K562 (cell line): ENCODE measurements around the gene RCL1. TPM values are rescaled to one million over a fixed set of nuclear protein-coding genes. Genes with fewer than 3 reads are reported as not detected.
A peak's percentile ranks its signal among the peaks of the same experiment; 100 is the strongest.

Source experiments
- AFF1 ChIP-seq, 2 experiments: fragments of 450-650 bp; IDR thresholded peaks; 2 replicates each; pipeline ENCODE4 v1.6.1; 2018; ENCODE audit warnings: mild to moderate bottlenecking in 2 of 2, low read depth in 1 of 2; ENCODE audit not compliant: partially characterized antibody in 2 of 2
- CHD1 ChIP-seq: fragments of 200-600 bp; sonication (generic); IDR thresholded peaks from one replicate; pipeline ENCODE4 v1.6.1; 2012; ENCODE audit warnings: mild to moderate bottlenecking, moderate library complexity, low read length, inconsistent platforms
- E2F5 ChIP-seq: sonication (generic); formaldehyde crosslinking; IDR thresholded peaks from 2 replicates; pipeline ENCODE4 v1.8.0; 2022; ENCODE audit warnings: mild to moderate bottlenecking, missing genetic modification reagents
- ELF1 ChIP-seq: fragments of 200-800 bp; sonication (Bioruptor generic); IDR thresholded peaks from 2 replicates; pipeline ENCODE4 v1.6.1; 2016; ENCODE audit warnings: missing genetic modification characterization, missing compliant biosample characterization
- FOXA3 ChIP-seq, 2 experiments: fragments of 450-650 bp in 1 of 2; sonication (generic) in 1 of 2; formaldehyde crosslinking; IDR thresholded peaks in 1 of 2; conservative IDR thresholded peaks in 1 of 2; 2 replicates each; pipeline versions ENCODE4 v1.4.0 to v1.8.0; 2020 to 2022; ENCODE audit warnings: mild to moderate bottlenecking in 2 of 2, missing genetic modification reagents in 1 of 2
- KAT7 ChIP-seq: sonication (generic); formaldehyde crosslinking; IDR thresholded peaks from 2 replicates; pipeline ENCODE4 v1.8.0; 2022; ENCODE audit warnings: missing genetic modification reagents, mild to moderate bottlenecking, borderline replicate concordance
- KDM2B ChIP-seq: fragments of 250-450 bp; sonication (Bioruptor Pico); IDR thresholded peaks from 2 replicates; pipeline ENCODE4 v1.8.0; 2021; ENCODE audit warnings: mild to moderate bottlenecking, moderate library complexity
- MCM2 ChIP-seq: fragments of 450-650 bp; IDR thresholded peaks from 2 replicates; pipeline ENCODE4 v1.6.1; 2017; ENCODE audit warnings: low read depth, mild to moderate bottlenecking
- RCOR1 ChIP-seq, 2 experiments: IDR thresholded peaks; 2 replicates each; pipeline ENCODE4 v1.6.1; 2012; ENCODE audit warnings: low read depth in 2 of 2, low read length in 2 of 2, borderline replicate concordance in 1 of 2, improper control_type of control experiment in 1 of 2
- SAFB ChIP-seq: fragments of 200-400 bp; formaldehyde crosslinking; IDR thresholded peaks from 2 replicates; pipeline ENCODE4 v1.6.1; 2017; ENCODE audit warnings: low read depth, low read length, borderline replicate concordance
- SIRT6 ChIP-seq: IDR thresholded peaks from one replicate; pipeline ENCODE4 v1.6.1; 2012; ENCODE audit warnings: low read depth, mild to moderate bottlenecking, control low read depth, inconsistent platforms, low read length, moderate library complexity
- SMARCA4 ChIP-seq: fragments of 450-650 bp; IDR thresholded peaks from 2 replicates; pipeline ENCODE4 v1.6.1; 2016
- SMARCB1 ChIP-seq: IDR thresholded peaks from 2 replicates; pipeline ENCODE4 v1.6.1; 2011; ENCODE audit warnings: improper control_type of control experiment, low read depth; ENCODE audit not compliant: insufficient read length
- SRSF1 ChIP-seq: fragments of 200-400 bp; formaldehyde crosslinking; IDR thresholded peaks from 2 replicates; pipeline ENCODE4 v1.6.1; 2017; ENCODE audit warnings: mild to moderate bottlenecking, low read depth, low read length, moderate library complexity
- SRSF9 ChIP-seq: fragments of 200-400 bp; formaldehyde crosslinking; IDR thresholded peaks from 2 replicates; pipeline ENCODE4 v1.6.1; 2017; ENCODE audit warnings: low read depth, low read length, borderline replicate concordance
- TAL1 ChIP-seq: fragments of 450-650 bp; IDR thresholded peaks from 2 replicates; pipeline ENCODE4 v1.6.1; 2016; ENCODE audit warnings: mild to moderate bottlenecking
- TCF3 ChIP-seq: sonication (generic); formaldehyde crosslinking; IDR thresholded peaks from 2 replicates; pipeline ENCODE4 v1.4.0; 2020; ENCODE audit warnings: mild to moderate bottlenecking, missing genetic modification reagents
- THRA ChIP-seq: fragments of 450-650 bp; IDR thresholded peaks from 2 replicates; pipeline ENCODE4 v1.6.1; 2017; ENCODE audit warnings: mild to moderate bottlenecking, moderate library complexity
- U2AF2 ChIP-seq: fragments of 200-400 bp; formaldehyde crosslinking; optimal IDR thresholded peaks from 2 replicates; pipeline ENCODE3; 2017; ENCODE audit warnings: low read depth, mild to moderate bottlenecking, low read length
- YBX1 ChIP-seq: fragments of 450-650 bp; IDR thresholded peaks from 2 replicates; pipeline ENCODE4 v1.7.1; 2016; ENCODE audit warnings: mild to moderate bottlenecking
- ZSCAN29 ChIP-seq: fragments of 450-650 bp; IDR thresholded peaks from 2 replicates; pipeline ENCODE4 v1.6.1; 2017
- polyA plus RNA-seq, 8 experiments: library from polyadenylated mRNA; depleted of rRNA in 4 of 8; stranded (reverse) in 5 of 8; unstranded in 3 of 8; fragments of >200 nt; fragmentation: Nextera tagmentation in 2 of 8; fragmentation: Illumina TruSeq in 1 of 8; extraction: Ambion mirVana in 2 of 8; extraction: Trizol in 1 of 8; gene quantifications; 2 replicates each; pipeline versions ENCODE4 v1.2.1 to v1.2.3, GENCODE V29; 2011 to 2014; ENCODE audit warnings: inconsistent platforms in 1 of 8, missing spikeins in 1 of 8
- total RNA-seq, 7 experiments: library from RNA; depleted of rRNA in 6 of 7; stranded (reverse); fragments of >200 nt in 6 of 7; fragmentation: Illumina TruSeq in 2 of 7; extraction: Trizol in 2 of 7; gene quantifications; 2 replicates each; pipeline versions ENCODE4 v1.2.1 to v1.2.3, GENCODE V29; 2011 to 2021; ENCODE audit warnings: low replicate concordance in 1 of 7

RCL1 gene
- total and polyA plus RNA-seq, 9 of the 15 experiments (the other 6 are each of a cell fraction or from before 2014, with no cell fraction given): 24.0 to 67.7 (median 38.6) TPM

DNA sequence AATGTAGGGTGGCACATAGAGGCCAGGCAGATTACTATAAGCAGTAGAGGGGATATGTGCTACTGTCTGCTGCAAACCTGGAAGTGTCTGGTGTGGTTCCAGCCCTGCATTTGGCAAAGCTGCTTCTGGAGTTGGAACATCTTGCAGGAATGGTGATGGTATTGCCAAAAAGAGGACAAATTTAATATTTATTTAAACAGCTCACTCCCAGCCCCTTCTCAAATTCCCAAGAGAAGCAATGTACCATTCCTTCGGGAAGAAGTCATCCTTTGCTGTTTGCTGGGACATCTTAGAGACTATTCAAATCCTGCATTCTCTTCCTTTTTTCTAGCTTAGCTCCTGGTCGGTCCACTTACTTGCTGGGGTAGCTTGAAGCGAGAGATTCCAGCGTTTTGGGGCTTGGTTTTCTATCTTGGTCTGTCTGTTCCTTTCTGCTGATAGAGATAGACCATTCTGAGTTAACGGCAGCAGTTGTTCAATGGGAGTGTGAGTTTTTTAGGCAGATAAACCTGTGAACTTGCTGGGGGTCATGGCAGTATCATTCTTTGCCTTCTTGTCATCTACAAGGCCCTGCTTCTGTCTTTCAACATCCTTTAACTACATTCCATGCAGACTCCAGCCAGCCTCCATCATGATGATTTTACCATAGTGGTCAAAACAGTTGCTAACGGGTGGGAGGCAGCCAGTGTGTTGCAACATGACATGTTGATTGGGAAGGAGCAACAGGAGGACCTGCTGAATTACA lies 69.9 kb downstream of the RCL1 start (continued):
- peak; percentile 55 to 72 for TF ChIP-seq AFF1 (IDR thresholded peaks at IDR 0.05; ENCODE audit: low read depth in 1 of 2, partially characterized antibody in 2 of 2)
- no peak for TF ChIP-seq ELF1 (tag)
- TF ChIP-seq TAL1: peak; percentile 99
- no peak for TF ChIP-seq E2F5 (CRISPR knock-in tag)
- no peak for TF ChIP-seq YBX1
- no peak for TF ChIP-seq ZSCAN29
- TF ChIP-seq TCF3 (CRISPR knock-in tag): peak; percentile 98
- TF ChIP-seq SAFB: no peak
- no peak for TF ChIP-seq KAT7 (CRISPR knock-in tag)
- TF ChIP-seq SMARCA4: peak; percentile 96
- no peak for TF ChIP-seq THRA
- no peak for TF ChIP-seq SRSF1
- no peak for TF ChIP-seq CHD1
- TF ChIP-seq RCOR1 (IDR thresholded peaks at IDR 0.05; ENCODE audit: borderline replicate concordance in 1 of 2, low read depth in 2 of 2, low read length in 2 of 2): peak in 1 of 2 experiments; percentile 87; a peak in 3 of 4 replicates
- no peak for TF ChIP-seq KDM2B (CRISPR knock-in tag)
- TF ChIP-seq SRSF9: no peak
- no peak for TF ChIP-seq FOXA3 (CRISPR knock-in tag; conservative IDR thresholded peaks at IDR 0.05 in 1 of 2, IDR thresholded peaks at IDR 0.05 in 1 of 2)
- TF ChIP-seq SIRT6: no peak
- no peak for TF ChIP-seq SMARCB1
- TF ChIP-seq MCM2: no peak
- no peak for TF ChIP-seq U2AF2
